Effector memory CD8-positive, alpha-beta T cell (primary cell): ENCODE measurements around the gene PTPRE.

Experiments used
- ATAC-seq: fragments of 150-1000 bp; cut with Tn5 transposase; replicated peaks from 2 replicates; pipeline ENCODE4 v1.10.0; 2021; ENCODE audit warnings: mild to moderate bottlenecking, moderate library complexity
- DNase-seq, 3 experiments: peaks; one replicate each; pipeline ENCODE4 v3.0.0; 2021
- H3K27ac Mint-ChIP-seq, 2 donors: one replicate each; pipeline ENCODE4 v1.8.0; 2022; ENCODE audit warnings: mild to moderate bottlenecking in 2 of 2, mixed read lengths in 2 of 2, moderate library complexity in 2 of 2
- H3K27me3 Mint-ChIP-seq, 2 donors: one replicate each; pipeline ENCODE4 v1.8.0; 2022; ENCODE audit warnings: mixed read lengths in 2 of 2
- H3K36me3 Mint-ChIP-seq: one replicate; pipeline ENCODE4 v1.8.0; 2022; ENCODE audit warnings: mild to moderate bottlenecking, moderate library complexity, mixed read lengths; ENCODE audit not compliant: insufficient read depth
- H3K4me1 Mint-ChIP-seq, 2 donors: one replicate each; pipeline ENCODE4 v1.8.0; 2022; ENCODE audit warnings: low read depth in 2 of 2, mixed read lengths in 2 of 2
- H3K4me3 Mint-ChIP-seq, 2 donors: one replicate each; pipeline ENCODE4 v1.8.0; 2022; ENCODE audit warnings: mild to moderate bottlenecking in 2 of 2, mixed read lengths in 2 of 2, moderate library complexity in 2 of 2
- H3K9me3 Mint-ChIP-seq, 2 donors: one replicate each; pipeline ENCODE4 v1.8.0; 2022; ENCODE audit warnings: mixed read lengths in 2 of 2

The PTPRE gene

GRCh38 chr10:127992376-127992775 lies 85.5 kb downstream of the PTPRE start:
- Mint-ChIP-seq H3K4me1 (peaks cover 3 to 16% of the 10 kb centered on the region in 2 donors), H3K27me3 (peaks cover 0 to 37% of the 10 kb centered on the region in 2 donors), H3K36me3 (no peaks in the 10 kb centered on the region), H3K9me3 (no peaks in the 10 kb centered on the region), H3K4me3 (peak overlapping the region in 1 of 2 donors; percentile 8), H3K27ac (no peak overlapping the region)
- DNase-seq (no peak), ATAC-seq (no peak)

GRCh38 chr10:127993056-127993690 lies 86.3 kb downstream of the PTPRE start:
- ATAC-seq (no peak), DNase-seq (no peak)
- no peaks in the 10 kb centered on the region for H3K36me3 Mint-ChIP-seq
- no peaks in the 10 kb centered on the region for H3K9me3 Mint-ChIP-seq
- H3K4me1 Mint-ChIP-seq: peaks cover 3 to 16% of the 10 kb centered on the region in 2 donors
- H3K27ac Mint-ChIP-seq: no peak overlapping the region
- H3K4me3 Mint-ChIP-seq: no peak overlapping the region
- H3K27me3 Mint-ChIP-seq: peaks cover 0 to 32% of the 10 kb centered on the region in 2 donors

- Mint-ChIP-seq H3K27me3 (peaks cover 22 to 55% of the 10 kb centered on the region in 2 donors), H3K4me3 (no peak overlapping the region), H3K9me3 (no peaks in the 10 kb centered on the region), H3K36me3 (no peaks in the 10 kb centered on the region), H3K4me1 (peaks cover 2 to 11% of the 10 kb centered on the region in 2 donors), H3K27ac (no peak overlapping the region)
- no peak for DNase-seq
- ATAC-seq: no peak
Observed at GRCh38 chr10:127995939-127996338, 89.0 kb downstream of the PTPRE start.

GRCh38 chr10:127996586-127996985 lies 89.7 kb downstream of the PTPRE start:
- Mint-ChIP-seq H3K9me3 (no peaks in the 10 kb centered on the region), H3K27me3 (peaks cover 25 to 58% of the 10 kb centered on the region in 2 donors), H3K27ac (no peak overlapping the region), H3K4me3 (no peak overlapping the region), H3K36me3 (no peaks in the 10 kb centered on the region), H3K4me1 (peaks cover 2 to 4% of the 10 kb centered on the region in 2 donors)
- ATAC-seq (no peak), DNase-seq (no peak)

GRCh38 chr10:127997271-127997670 lies 90.4 kb downstream of the PTPRE start:
- H3K27ac Mint-ChIP-seq: no peak overlapping the region
- H3K36me3 Mint-ChIP-seq: no peaks in the 10 kb centered on the region
- DNase-seq: no peak
- no peak overlapping the region for H3K4me3 Mint-ChIP-seq
- H3K9me3 Mint-ChIP-seq: no peaks in the 10 kb centered on the region
- peaks cover 31 to 59% of the 10 kb centered on the region in 2 donors for H3K27me3 Mint-ChIP-seq
- no peak for ATAC-seq
- no peaks in the 10 kb centered on the region for H3K4me1 Mint-ChIP-seq

- no peak overlapping the region for H3K27ac Mint-ChIP-seq
- no peak overlapping the region for H3K4me3 Mint-ChIP-seq
- H3K9me3 Mint-ChIP-seq: no peaks in the 10 kb centered on the region
- no peak for ATAC-seq
- peaks cover 33 to 62% of the 10 kb centered on the region in 2 donors for H3K27me3 Mint-ChIP-seq
- no peaks in the 10 kb centered on the region for H3K36me3 Mint-ChIP-seq
- no peak for DNase-seq
- no peaks in the 10 kb centered on the region for H3K4me1 Mint-ChIP-seq
Observed at GRCh38 chr10:127997937-127998336, 91.0 kb downstream of the PTPRE start.

- no peak overlapping the region for H3K27ac Mint-ChIP-seq
- no peaks in the 10 kb centered on the region for H3K36me3 Mint-ChIP-seq
- ATAC-seq (no peak), DNase-seq (no peak)
- H3K4me1 Mint-ChIP-seq: no peaks in the 10 kb centered on the region
- no peak overlapping the region for H3K4me3 Mint-ChIP-seq
- peaks cover 33 to 62% of the 10 kb centered on the region in 2 donors for H3K27me3 Mint-ChIP-seq
- no peaks in the 10 kb centered on the region for H3K9me3 Mint-ChIP-seq
Observed at GRCh38 chr10:127998501-127999144, 91.7 kb downstream of the PTPRE start.

- Mint-ChIP-seq H3K36me3 (no peaks in the 10 kb centered on the region), H3K4me3 (no peak overlapping the region), H3K27ac (no peak overlapping the region), H3K9me3 (no peaks in the 10 kb centered on the region), H3K4me1 (no peaks in the 10 kb centered on the region), H3K27me3 (peaks cover 38 to 59% of the 10 kb centered on the region in 2 donors)
- ATAC-seq (no peak), DNase-seq (no peak)
Observed at GRCh38 chr10:127999297-128000129, 92.6 kb downstream of the PTPRE start.

GRCh38 chr10:128000471-128001362 lies 93.8 kb downstream of the PTPRE start:
- no peak for DNase-seq
- no peaks in the 10 kb centered on the region for H3K36me3 Mint-ChIP-seq
- no peak for ATAC-seq
- no peak overlapping the region for H3K27ac Mint-ChIP-seq
- H3K27me3 Mint-ChIP-seq: peaks cover 47 to 68% of the 10 kb centered on the region in 2 donors
- H3K9me3 Mint-ChIP-seq: no peaks in the 10 kb centered on the region
- no peaks in the 10 kb centered on the region for H3K4me1 Mint-ChIP-seq
- H3K4me3 Mint-ChIP-seq: no peak overlapping the region

- no peak overlapping the region for H3K4me3 Mint-ChIP-seq
- ATAC-seq (no peak), DNase-seq (no peak)
- H3K27me3 Mint-ChIP-seq: peaks cover 47 to 68% of the 10 kb centered on the region in 2 donors
- H3K27ac Mint-ChIP-seq: no peak overlapping the region
- no peaks in the 10 kb centered on the region for H3K4me1 Mint-ChIP-seq
- no peaks in the 10 kb centered on the region for H3K36me3 Mint-ChIP-seq
- H3K9me3 Mint-ChIP-seq: no peaks in the 10 kb centered on the region
Observed at GRCh38 chr10:128001363-128001745, 94.5 kb downstream of the PTPRE start.

- H3K27me3 Mint-ChIP-seq: peaks cover 52 to 69% of the 10 kb centered on the region in 2 donors
- H3K27ac Mint-ChIP-seq: no peak overlapping the region
- no peak overlapping the region for H3K4me3 Mint-ChIP-seq
Observed at GRCh38 chr10:128001849-128002248, 94.9 kb downstream of the PTPRE start.

GRCh38 chr10:128003521-128003920 lies 96.6 kb downstream of the PTPRE start:
- DNase-seq: no peak
- H3K36me3 Mint-ChIP-seq: no peaks in the 10 kb centered on the region
- H3K4me1 Mint-ChIP-seq: no peaks in the 10 kb centered on the region
- H3K4me3 Mint-ChIP-seq: no peak overlapping the region
- no peak for ATAC-seq
- H3K27ac Mint-ChIP-seq: no peak overlapping the region
- H3K9me3 Mint-ChIP-seq: no peaks in the 10 kb centered on the region
- H3K27me3 Mint-ChIP-seq: peaks cover 54 to 65% of the 10 kb centered on the region in 2 donors

More at GRCh38 chr10:128001849-128002248, 94.9 kb downstream of the PTPRE start:
- ATAC-seq (no peak), DNase-seq (no peak)
- Mint-ChIP-seq H3K9me3 (no peaks in the 10 kb centered on the region), H3K36me3 (no peaks in the 10 kb centered on the region), H3K4me1 (no peaks in the 10 kb centered on the region)

- no peaks in the 10 kb centered on the region for H3K9me3 Mint-ChIP-seq
- no peak overlapping the region for H3K27ac Mint-ChIP-seq
- H3K36me3 Mint-ChIP-seq: no peaks in the 10 kb centered on the region
- no peak for DNase-seq
- no peaks in the 10 kb centered on the region for H3K4me1 Mint-ChIP-seq
- H3K27me3 Mint-ChIP-seq: peaks cover 33 to 57% of the 10 kb centered on the region in 2 donors
- no peak overlapping the region for H3K4me3 Mint-ChIP-seq
- ATAC-seq: no peak
Observed at GRCh38 chr10:128005858-128006257, 99.0 kb downstream of the PTPRE start.
